Astrocyte of the cerebellum (primary cell): ENCODE measurements around the gene ENOX1.

Experiments used
- DNase-seq: peaks from one replicate; pipeline ENCODE4 v3.0.0-alpha.2; 2011; ENCODE audit warnings: low read depth
- H3K4me3 ChIP-seq: 2 replicates; pipeline ENCODE4 v1.5.1; 2011; ENCODE audit warnings: mild to moderate bottlenecking, low read depth, low read length, moderate library complexity
- in situ Hi-C: cut with HindIII; loops from 2 replicates; pipeline ENCODE4 v1.10.0; 2017; ENCODE audit warnings: low sequenced_read_pairs
- TF ChIP-seq, protein P1 (sequence below): IDR thresholded peaks from 2 replicates; pipeline ENCODE4 v1.5.1; 2012; ENCODE audit warnings: low read length, low read depth, moderate library complexity, mild to moderate bottlenecking; ENCODE audit errors: missing control alignments

Gene ENOX1

DNA sequence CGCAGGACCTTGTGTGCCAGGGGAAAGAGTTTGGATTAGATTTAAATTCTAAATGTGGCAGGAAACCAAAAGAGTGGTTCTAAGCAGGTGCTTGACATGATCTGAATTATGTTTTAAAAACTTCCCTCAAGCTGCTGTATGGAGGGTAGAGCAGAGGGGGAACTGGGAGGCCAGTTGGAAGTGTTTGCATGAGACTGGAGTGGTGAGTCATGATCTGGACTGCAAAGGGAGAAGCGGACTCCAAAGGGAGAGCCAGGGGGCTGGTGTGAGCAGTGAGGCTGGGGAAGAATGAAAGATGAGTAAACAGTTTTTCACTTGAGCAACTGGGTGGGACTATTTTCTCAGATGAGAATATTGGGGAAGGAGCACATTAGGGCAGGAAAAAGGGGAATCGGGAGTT lies 557.3 kb downstream of the ENOX1 start:
- no peak for DNase-seq
- TF ChIP-seq, protein P1, sequence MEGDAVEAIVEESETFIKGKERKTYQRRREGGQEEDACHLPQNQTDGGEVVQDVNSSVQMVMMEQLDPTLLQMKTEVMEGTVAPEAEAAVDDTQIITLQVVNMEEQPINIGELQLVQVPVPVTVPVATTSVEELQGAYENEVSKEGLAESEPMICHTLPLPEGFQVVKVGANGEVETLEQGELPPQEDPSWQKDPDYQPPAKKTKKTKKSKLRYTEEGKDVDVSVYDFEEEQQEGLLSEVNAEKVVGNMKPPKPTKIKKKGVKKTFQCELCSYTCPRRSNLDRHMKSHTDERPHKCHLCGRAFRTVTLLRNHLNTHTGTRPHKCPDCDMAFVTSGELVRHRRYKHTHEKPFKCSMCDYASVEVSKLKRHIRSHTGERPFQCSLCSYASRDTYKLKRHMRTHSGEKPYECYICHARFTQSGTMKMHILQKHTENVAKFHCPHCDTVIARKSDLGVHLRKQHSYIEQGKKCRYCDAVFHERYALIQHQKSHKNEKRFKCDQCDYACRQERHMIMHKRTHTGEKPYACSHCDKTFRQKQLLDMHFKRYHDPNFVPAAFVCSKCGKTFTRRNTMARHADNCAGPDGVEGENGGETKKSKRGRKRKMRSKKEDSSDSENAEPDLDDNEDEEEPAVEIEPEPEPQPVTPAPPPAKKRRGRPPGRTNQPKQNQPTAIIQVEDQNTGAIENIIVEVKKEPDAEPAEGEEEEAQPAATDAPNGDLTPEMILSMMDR: no peak
- H3K4me3 ChIP-seq: no peak overlapping the region
- in situ Hi-C loops: no loop called here

DNA sequence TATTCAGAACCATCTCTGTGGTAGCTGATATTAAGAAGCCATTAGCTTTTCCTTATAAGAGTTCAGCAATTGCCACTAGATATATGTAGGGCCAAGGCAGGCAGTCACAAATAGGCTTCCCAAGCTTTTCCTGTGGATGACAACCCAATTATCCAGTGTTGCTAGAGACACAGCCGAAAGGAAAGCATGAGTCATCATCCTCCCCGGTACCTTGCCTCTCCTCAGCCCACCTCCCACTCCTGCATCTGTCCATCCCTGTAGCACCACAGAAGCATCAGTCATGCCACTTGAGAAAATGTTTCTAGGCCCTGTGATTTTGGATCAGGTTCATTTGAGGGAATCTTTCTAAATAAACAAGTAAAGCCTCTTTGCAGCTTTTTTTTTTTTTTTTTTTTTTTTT lies 559.1 kb downstream of the ENOX1 start:
- no peak overlapping the region for H3K4me3 ChIP-seq
- DNase-seq: no peak
- in situ Hi-C loops: no loop called here
- TF ChIP-seq, protein P1: no peak

DNA sequence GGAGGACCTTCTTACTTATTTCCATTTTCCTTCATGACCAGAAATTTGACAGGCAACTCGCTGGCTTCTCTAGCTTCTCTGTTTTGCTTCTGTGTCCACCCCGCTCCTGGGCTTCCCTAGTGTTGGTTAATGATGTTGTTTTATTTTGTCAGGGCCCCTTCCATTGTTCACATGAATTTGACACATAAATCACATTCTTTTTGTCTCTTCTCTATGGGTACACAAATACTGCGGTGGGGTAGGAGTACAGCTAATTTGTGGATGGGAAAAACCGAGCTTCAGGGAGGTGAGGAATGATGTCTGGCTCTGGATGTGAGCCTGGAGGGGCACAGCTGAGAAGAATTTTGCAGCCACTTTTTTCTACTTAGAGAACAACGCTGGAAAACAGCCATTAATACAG lies 563.6 kb downstream of the ENOX1 start:
- TF ChIP-seq, protein P1: no peak
- no peak for DNase-seq
- in situ Hi-C loops: no loop called here
- H3K4me3 ChIP-seq: no peak overlapping the region

DNA sequence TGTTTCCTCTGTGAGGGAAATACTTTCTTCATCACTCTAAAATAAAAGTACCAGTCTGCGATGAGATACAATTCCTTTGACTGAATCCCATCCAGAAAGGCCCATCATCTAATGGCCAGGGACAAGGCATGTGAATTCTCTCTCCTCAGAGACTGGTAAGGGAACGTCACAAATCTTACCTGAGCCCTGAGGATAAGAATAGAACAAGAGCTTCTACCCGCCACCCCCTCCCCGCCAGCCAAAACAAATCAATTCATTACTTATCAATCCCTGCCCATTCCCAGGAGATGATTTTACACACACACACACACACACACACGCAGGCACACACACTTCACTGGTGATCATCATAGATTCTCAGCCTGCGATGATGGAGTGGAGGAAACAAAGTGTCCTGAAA lies 564.7 kb downstream of the ENOX1 start:
- no peak for DNase-seq
- in situ Hi-C loops: no loop called here
- TF ChIP-seq, protein P1: no peak
- H3K4me3 ChIP-seq: no peak overlapping the region

DNA sequence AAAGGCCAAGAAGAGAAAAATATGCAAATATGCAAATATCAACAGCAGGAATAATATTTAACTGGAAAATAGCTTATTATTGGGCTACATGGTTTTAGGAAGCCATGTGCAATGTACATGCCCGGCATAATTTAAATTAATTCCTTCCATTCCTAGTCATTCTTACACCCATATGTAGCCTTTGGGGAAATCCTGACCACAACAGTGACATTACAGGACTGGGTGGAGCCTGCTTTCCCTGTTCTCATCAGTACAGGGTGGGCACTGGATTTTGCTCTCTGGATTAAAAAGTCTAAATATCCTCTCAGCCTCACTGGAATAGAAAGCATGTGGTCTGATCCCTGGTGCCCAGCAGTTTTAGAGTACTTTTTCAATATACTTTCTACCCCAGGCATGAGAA lies 565.2 kb downstream of the ENOX1 start:
- DNase-seq: no peak
- TF ChIP-seq, protein P1: no peak
- in situ Hi-C loops: no loop called here
- no peak overlapping the region for H3K4me3 ChIP-seq

DNA sequence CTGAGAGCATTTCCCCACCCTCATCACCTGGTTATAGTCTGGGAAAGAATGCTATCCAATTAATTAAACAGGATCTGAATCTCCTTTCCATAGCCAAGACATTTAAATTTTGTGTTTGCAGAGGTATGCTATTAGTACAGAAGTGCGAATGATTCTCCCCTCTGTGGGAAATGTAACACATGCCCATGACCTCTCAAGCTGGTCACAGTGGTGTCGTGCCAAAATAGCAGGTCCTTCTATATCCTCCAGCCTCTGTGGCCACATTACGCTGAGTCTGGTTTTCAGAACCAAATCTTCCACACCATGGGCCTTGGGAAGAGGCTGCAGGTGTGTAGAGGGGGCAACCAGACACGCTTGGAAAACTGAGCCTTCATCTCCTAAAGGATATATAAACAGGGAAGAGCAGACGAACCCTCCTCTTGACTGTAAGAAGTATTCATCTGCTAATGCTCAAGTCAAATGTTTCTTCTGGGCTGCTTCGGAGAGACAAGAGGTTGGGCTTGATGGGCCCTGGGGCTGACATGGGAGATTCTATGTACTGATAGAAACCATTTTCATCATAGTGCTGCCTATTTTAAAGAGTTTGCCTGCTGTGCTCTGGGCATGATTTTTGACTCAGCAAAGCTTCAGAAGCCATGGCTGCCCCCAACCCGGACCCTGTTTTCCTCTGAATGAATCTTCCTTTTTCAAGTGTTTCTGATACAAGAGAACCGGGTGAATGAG lies 565.7 kb downstream of the ENOX1 start:
- DNase-seq: no peak
- H3K4me3 ChIP-seq: no peak overlapping the region
- in situ Hi-C loops: no loop called here
- TF ChIP-seq, protein P1: no peak
